Measurements from ENCODE around the gene LRRTM4. TPM values are rescaled to one million over a fixed set of nuclear protein-coding genes. Genes with fewer than 3 reads are reported as not detected.

LRRTM4 gene
- total RNA-seq, 1 experiment from 2014 or later: 12.0 TPM

GRCh38 chr2:76737607-76738006, 784.6 kb downstream of the LRRTM4 start:
- Histone ChIP-seq H3K14ac (ENCODE audit: insufficient read depth, low read length) (no peak overlapping the region), H3K4ac (ENCODE audit: low read depth, low read length) (no peak overlapping the region), H2BK5ac (ENCODE audit: insufficient read length, low read length) (no peak overlapping the region), H3K23ac (ENCODE audit: insufficient read length, low read depth, low read length) (no peak overlapping the region), H3K4me2 (ENCODE audit: insufficient read depth, insufficient read length, low read length) (no peak overlapping the region), H3K18ac (ENCODE audit: insufficient read length, low read depth, low read length) (no peak overlapping the region), H4K5ac (ENCODE audit: insufficient read length, low read depth, low read length) (no peak overlapping the region), H3K79me1 (ENCODE audit: insufficient read depth, low read depth, low read length, poor library complexity, severe bottlenecking) (no peaks in the 10 kb centered on the region), H3K79me2 (ENCODE audit: insufficient read depth, low read length) (no peaks in the 10 kb centered on the region), H3K56ac (ENCODE audit: insufficient read length, low read depth, low read length) (no peak overlapping the region), H3K9me3 (ENCODE audit: control insufficient read depth, low read depth, low read length) (no peaks in the 10 kb centered on the region), H4K91ac (ENCODE audit: insufficient read length, low read depth, low read length) (no peak overlapping the region), H2BK120ac (ENCODE audit: low read depth, low read length, poor library complexity, severe bottlenecking) (no peak overlapping the region), H3K23me2 (ENCODE audit: insufficient read length, low read depth, low read length, poor library complexity, severe bottlenecking) (no peaks in the 10 kb centered on the region), H3K9ac (ENCODE audit: extremely low read depth, insufficient read length, low read length) (no peak overlapping the region), H3K27me3 (ENCODE audit: insufficient read depth, low read length) (no peaks in the 10 kb centered on the region), H2AK5ac (ENCODE audit: insufficient read length, low read length) (no peak overlapping the region), H3K4me1 (ENCODE audit: insufficient read depth, low read length) (no peaks in the 10 kb centered on the region), H4K8ac (replicated peaks; ENCODE audit: insufficient read length, low read depth, low read length) (no peak overlapping the region), H2BK12ac (ENCODE audit: insufficient read length, low read depth, low read length) (no peak overlapping the region), H2BK20ac (ENCODE audit: low read depth, low read length, poor library complexity, severe bottlenecking) (no peak overlapping the region), H2AFZ (ENCODE audit: low read length) (no peak overlapping the region), H2BK15ac (ENCODE audit: low read depth, low read length) (no peak overlapping the region), H3K27ac (ENCODE audit: insufficient read length, low read depth, low read length) (no peak overlapping the region), H4K20me1 (ENCODE audit: control insufficient read depth, insufficient read depth, insufficient read length) (no peaks in the 10 kb centered on the region), H3T11ph (ENCODE audit: low read length) (no peak overlapping the region)
- no peak overlapping the region for H3K4me3 Mint-ChIP-seq
- H3K27me3 Mint-ChIP-seq (ENCODE audit: low read depth): no peaks in the 10 kb centered on the region
- no peaks in the 10 kb centered on the region for H3K36me3 Mint-ChIP-seq (ENCODE audit: insufficient read depth in 1 of 3, low read depth in 3 of 3)
- no peak for DNase-seq
- H3K27ac Mint-ChIP-seq: no peak overlapping the region
- no peaks in the 10 kb centered on the region for H3K9me3 Mint-ChIP-seq
- peaks cover 10 to 11% of the 10 kb centered on the region in 2 experiments for H3K4me1 Mint-ChIP-seq
- no CpG with 5 or more reads among the region's 1 CpG for WGBS (ENCODE audit: extremely low coverage, insufficient read length, low lambda C conversion rate)
- no peak for TF ChIP-seq CTCF (conservative IDR thresholded peaks at IDR 0.05)
